G401 (cell line): ENCODE results near the gene DXO. TPM values are rescaled to one million over a fixed set of nuclear protein-coding genes. Genes with fewer than 3 reads are reported as not detected.
"Not testable (repeated sequence)": the region's sequence is repeated elsewhere in the genome, so short reads cannot be mapped to it uniquely, and the experiment has no call there.

Experiments used
- DNase-seq: peaks from one replicate; pipeline ENCODE4 v3.0.0-alpha.2; 2015; ENCODE audit warnings: low spot score
- in situ Hi-C: cut with HindIII; loops from 2 replicates; pipeline ENCODE4 v1.10.0; 2016; ENCODE audit warnings: low sequenced_read_pairs, mixed read lengths
- total RNA-seq: library from RNA; depleted of rRNA; stranded (reverse); fragments of >200 nt; shearing (Covaris generic); gene quantifications from 2 replicates; pipeline ENCODE4 v1.2.3, GENCODE V29; 2014; rRNA removed

The DXO gene
- total RNA-seq, 1 experiment from 2014 or later: 4.3 TPM

DNA sequence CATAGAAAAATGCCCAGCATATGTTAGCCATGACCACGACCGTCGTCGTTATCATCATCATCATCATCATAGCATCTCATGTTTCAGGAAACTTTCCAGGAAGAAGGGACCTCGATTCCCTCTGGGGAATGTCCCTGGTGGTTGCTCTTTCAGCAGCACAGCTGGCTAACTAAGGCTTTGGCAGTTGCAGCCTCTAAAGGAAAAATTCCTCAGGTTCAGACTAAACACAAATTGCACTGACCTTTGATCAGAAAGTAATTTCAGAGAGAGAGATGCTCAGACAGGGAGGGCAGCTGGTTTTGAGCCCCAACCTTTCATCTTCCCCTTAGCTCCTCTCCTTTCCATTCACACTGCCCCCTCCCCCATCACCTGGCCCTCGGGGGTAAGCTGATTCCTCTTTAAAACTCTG, 31.7 kb downstream of the DXO start:
- in situ Hi-C loops: no loop called here
- DNase-seq: no peak

DNA sequence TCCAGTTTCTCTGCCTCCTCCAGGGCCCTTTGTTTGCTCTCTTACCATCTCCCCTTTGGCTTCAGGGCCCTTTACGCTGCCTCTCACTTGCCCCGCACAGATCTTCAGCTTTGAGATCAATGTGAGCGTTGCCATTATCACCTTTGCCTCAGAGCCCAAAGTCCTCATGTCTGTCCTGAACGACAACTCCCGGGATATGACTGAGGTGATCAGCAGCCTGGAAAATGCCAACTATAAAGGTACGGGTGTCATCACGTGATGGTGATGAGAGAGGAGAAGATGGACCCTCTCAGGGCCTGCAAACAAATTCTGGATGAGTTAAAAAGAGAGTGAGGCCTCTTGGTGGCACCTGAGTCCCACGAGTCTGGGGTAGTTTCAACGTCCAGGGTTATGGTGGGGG, 36.1 kb downstream of the DXO start:
- DNase-seq: no peak
- in situ Hi-C loops: no loop called here

DNA sequence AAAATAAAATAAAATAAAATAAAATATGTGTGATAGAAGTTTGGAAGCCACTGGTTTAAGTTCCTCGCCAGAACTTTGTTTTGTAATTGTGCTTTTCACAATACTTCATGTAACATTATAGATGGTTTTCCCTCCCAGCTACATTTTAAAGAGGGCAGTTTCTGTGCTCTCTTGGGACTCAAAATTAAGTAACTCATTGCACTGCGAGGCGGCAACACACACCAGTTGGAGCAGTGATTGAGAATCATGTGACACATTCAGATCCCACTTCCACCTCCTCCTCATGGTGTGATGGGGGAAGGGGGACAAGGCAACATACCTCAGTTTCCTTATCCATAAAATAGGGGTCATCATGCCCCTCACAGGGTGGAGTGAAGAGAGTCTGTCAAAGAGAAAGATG, 36.9 kb downstream of the DXO start:
- in situ Hi-C loops: no loop called here

DNA sequence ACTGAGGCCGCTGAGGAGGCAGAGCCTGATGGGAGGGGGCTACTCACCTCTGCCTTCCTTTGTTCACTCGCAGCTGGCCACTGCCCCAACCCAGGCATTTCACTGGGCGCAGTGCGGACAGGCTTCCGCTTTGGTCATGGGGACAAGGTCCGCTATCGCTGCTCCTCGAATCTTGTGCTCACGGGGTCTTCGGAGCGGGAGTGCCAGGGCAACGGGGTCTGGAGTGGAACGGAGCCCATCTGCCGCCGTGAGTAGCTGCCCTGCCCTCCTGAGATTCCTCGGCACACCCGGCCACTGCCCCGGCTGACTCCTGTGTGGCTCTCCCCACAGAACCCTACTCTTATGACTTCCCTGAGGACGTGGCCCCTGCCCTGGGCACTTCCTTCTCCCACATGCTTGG, 38.4 kb downstream of the DXO start:
- no peak for DNase-seq
- in situ Hi-C loops: no loop called here

More for the DNA sequence above, 36.9 kb downstream of the DXO start:
- no peak for DNase-seq

DNA sequence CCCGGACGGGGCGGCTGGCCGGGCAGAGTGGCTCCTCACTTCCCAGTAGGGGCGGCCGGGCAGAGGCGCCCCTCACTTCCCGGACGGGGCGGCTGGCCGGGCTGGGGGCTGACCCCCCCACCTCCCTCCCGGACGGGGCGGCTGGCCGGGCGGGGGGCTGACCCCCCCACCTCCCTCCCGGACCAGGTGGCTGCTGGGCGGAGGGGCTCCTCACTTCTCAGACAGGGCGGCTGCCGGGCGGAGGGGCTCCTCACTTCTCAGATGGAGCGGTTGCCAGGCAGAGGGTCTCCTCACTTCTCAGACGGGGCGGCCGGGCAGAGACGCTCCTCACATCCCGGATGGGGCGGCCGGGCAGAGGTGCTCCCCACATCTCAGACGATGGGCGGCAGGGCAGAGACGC, 39.8 kb downstream of the DXO start:
- DNase-seq, in situ Hi-C loops: not testable (repeated sequence)

DNA sequence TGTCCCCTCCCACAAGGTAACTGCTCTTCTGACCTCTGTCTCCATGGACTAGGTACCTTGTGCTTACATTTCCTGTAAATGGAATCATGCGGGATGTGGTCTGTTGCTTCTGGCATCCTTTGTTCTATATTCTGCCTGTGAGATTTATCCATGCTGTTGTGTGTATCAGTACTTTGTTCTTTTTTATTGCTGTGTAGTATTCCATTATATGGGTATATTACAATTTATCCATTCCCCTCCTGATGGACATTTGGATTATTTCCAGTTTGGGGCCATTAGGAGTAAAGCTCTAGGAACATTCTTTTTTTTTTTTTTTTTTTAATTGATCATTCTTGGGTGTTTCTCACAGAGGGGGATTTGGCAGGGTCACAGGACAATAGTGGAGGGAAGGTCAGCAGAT, 41.0 kb downstream of the DXO start:
- in situ Hi-C loops: no loop called here

DNA sequence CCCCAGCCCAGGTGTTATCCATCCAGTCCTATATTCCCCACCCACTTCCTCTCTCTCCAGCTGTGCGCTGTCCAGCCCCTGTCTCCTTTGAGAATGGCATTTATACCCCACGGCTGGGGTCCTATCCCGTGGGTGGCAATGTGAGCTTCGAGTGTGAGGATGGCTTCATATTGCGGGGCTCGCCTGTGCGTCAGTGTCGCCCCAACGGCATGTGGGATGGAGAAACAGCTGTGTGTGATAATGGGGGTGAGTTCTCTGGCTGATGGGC, 43.3 kb downstream of the DXO start:
- in situ Hi-C loops: no loop called here
- no peak for DNase-seq

More for the DNA sequence above, 41.0 kb downstream of the DXO start:
- DNase-seq: no peak

DNA sequence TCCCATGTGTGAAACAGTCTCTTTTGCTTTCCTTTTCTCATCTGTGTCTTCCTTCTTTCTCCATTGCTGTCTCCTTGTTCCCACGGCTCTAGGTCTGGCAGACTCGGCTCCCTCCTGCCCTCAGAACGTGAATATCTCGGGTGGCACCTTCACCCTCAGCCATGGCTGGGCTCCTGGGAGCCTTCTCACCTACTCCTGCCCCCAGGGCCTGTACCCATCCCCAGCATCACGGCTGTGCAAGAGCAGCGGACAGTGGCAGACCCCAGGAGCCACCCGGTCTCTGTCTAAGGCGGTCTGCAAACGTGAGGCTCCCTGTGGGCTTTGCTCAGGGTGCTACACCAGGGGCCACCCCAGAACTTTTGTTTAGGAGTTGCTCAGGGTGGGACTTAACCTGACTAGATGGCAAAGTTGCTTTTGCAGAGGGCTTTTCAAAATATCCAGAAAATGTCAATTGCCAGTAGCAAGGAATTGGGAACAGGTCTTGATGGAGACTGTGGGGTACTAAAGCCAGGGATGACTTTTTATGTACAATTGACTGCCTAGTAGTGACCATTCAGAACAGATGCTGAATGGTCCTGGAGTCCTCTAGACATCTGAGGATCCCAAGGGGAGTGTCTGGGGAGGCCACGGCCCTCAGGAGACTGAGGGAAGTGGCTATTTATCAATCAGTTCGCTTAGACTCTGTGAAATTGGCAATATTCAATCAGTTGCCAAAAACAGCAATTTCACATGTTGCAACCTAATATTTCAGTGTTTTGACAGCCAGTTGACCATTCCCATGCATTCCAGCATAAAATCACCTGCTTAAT, 43.9 kb downstream of the DXO start:
- DNase-seq: no peak
- in situ Hi-C loops: no loop called here

DNA sequence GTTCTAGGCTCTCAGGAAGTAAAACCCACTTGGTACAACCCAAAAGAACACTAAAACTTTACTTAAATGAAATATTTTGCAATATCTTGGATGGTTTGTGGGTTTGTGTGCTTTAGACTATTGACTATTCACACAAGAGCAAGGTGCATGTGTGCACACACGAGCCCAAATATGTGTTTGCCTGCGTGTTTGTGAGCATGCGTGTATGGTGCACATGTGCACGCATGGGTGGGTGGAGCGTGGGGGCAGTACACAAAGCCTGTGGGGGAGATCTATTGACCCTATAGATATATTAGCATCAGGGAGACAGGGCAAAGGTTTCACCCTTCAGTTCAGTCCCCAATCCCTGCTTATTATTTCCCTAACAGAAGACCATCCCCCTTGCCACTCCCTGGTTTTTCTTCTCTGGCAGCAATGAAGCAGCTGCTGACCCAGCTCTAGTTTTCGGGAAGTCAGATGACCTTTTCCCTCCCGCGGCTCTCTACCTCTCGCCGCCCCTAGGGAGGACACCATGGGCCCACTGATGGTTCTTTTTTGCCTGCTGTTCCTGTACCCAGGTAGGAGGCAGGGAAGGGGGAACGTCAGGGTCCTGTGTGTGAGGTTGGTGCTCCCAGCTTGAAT, 44.6 kb downstream of the DXO start, which contains the start of gene C2:
TSS of gene C2 (plus strand) at position 476 of the 621 bp plus-strand sequence. CDS start at position 512, 36 bp downstream.
- DNase-seq: no peak
- in situ Hi-C loops: no loop called here

DNA sequence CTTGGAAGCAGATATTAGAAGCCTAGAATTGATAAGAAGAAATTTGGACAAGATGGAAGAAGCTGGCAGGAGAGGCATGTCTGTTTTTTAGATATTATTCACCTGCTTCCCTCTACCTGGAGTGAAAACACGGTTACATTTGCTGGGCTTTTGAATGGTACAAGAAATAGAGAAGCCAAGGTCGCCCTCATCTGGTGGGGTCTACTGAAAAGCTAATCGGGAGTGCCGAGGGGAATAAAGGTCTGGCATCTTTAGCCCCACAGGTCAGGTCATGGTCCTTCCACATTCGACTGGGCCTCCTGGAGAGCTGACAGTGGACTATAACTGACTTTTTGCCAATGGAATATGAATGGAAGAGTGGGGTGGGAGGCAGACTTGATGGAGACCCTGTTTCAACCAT, 49.0 kb downstream of the DXO start:
- DNase-seq: peak; percentile 27
- in situ Hi-C loops: no loop called here

DNA sequence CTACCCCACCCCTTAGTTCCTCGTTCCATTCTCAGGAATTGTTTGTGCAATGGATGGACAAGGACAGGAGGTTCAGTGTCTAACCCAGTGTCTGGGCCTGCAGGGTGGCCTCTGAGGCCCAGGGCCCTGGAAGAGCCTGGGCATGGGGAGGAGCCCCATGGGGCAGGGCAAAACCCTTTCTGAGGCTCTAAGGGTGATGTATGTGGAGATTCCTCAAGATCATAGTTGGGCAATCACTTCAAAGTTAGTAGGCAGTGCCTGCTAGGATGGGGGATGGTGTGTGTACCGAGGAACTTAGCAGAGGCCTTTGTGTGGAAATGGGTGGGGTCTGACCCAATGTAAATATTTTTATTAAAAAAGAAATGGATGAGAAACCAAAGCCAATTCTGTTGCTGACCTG, 51.1 kb downstream of the DXO start:
- in situ Hi-C loops: no loop called here
- DNase-seq: no peak

Other genes with a start within 250 kb of the DXO start
- gene MPIG6B, start 248.8 kb downstream of the DXO start, total RNA-seq: not detected in 2 replicates
- 141 and 183 TPM in 2 replicates for gene DDAH2, start 242.8 kb downstream of the DXO start, total RNA-seq
- 868 and 869 TPM in 2 replicates for gene CLIC1, start 235.6 kb downstream of the DXO start, total RNA-seq
- gene MSH5, start 232.1 kb downstream of the DXO start, total RNA-seq: 3.2 and 7.1 TPM in 2 replicates
- gene SAPCD1, start 209.5 kb downstream of the DXO start, total RNA-seq: 13.0 and 15.4 TPM in 2 replicates
- 0.78 and 1.7 TPM in 2 replicates for gene VWA7, start 194.8 kb downstream of the DXO start, total RNA-seq
- gene VARS1, start 176.4 kb downstream of the DXO start, total RNA-seq: 133 and 152 TPM in 2 replicates
- gene LSM2, start 165.2 kb downstream of the DXO start, total RNA-seq: 64.0 and 104 TPM in 2 replicates
- 0.75 and 0.98 TPM in 2 replicates for gene HSPA1L, start 156.9 kb downstream of the DXO start, total RNA-seq
- 0.25 TPM in 1 of 2 replicates, not detected in the other for gene HSPA1A, start 156.6 kb downstream of the DXO start, total RNA-seq
- gene HSPA1B, start 144.4 kb downstream of the DXO start, total RNA-seq: 201 and 209 TPM in 2 replicates
- 212 and 231 TPM in 2 replicates for gene NEU1, start 109.3 kb downstream of the DXO start, total RNA-seq
- gene SLC44A4, start 93.1 kb downstream of the DXO start, total RNA-seq: 0.18 and 0.41 TPM in 2 replicates
- 57.7 and 95.3 TPM in 2 replicates for gene EHMT2, start 74.4 kb downstream of the DXO start, total RNA-seq
- 20.0 and 22.3 TPM in 2 replicates for gene ZBTB12, start 70.1 kb downstream of the DXO start, total RNA-seq
- gene C2, start 44.4 kb downstream of the DXO start, total RNA-seq: 0.98 and 3.7 TPM in 2 replicates
- not detected in 2 replicates for gene CFB, start 26.0 kb downstream of the DXO start, total RNA-seq
- 183 and 198 TPM in 2 replicates for gene NELFE, start 13.2 kb downstream of the DXO start, total RNA-seq
- gene SKIC2, start 13.0 kb downstream of the DXO start, total RNA-seq: 41.0 and 43.4 TPM in 2 replicates
- 0.98 and 1.2 TPM in 2 replicates for gene C4A, start 9.9 kb upstream of the DXO start, total RNA-seq
- 0.78 and 0.86 TPM in 2 replicates for gene C4B, start 42.7 kb upstream of the DXO start, total RNA-seq
- gene CYP21A2, start 66.3 kb upstream of the DXO start, total RNA-seq: not detected in 2 replicates
- under 0.01 TPM in 1 of 2 replicates, not detected in the other for gene TNXB, start 137.2 kb upstream of the DXO start, total RNA-seq
- gene ATF6B, start 156.1 kb upstream of the DXO start, total RNA-seq: 21.1 and 23.1 TPM in 2 replicates
- gene FKBPL, start 158.2 kb upstream of the DXO start, total RNA-seq: 9.5 and 20.2 TPM in 2 replicates
- gene PRRT1, start 179.8 kb upstream of the DXO start, total RNA-seq: 0.51 TPM in 1 of 2 replicates, not detected in the other
- 37.3 and 38.5 TPM in 2 replicates for gene PPT2, start 182.0 kb upstream of the DXO start, total RNA-seq
- gene EGFL8, start 192.5 kb upstream of the DXO start, total RNA-seq: 12.9 and 16.5 TPM in 2 replicates
- gene AGPAT1, start 203.9 kb upstream of the DXO start, total RNA-seq: 75.4 and 80.4 TPM in 2 replicates
- gene RNF5, start 206.3 kb upstream of the DXO start, total RNA-seq: 122 and 128 TPM in 2 replicates
- 3.8 and 17.4 TPM in 2 replicates for gene AGER, start 212.1 kb upstream of the DXO start, total RNA-seq
- gene PBX2, start 218.1 kb upstream of the DXO start, total RNA-seq: 109 and 123 TPM in 2 replicates
- gene GPSM3, start 220.5 kb upstream of the DXO start, total RNA-seq: 3.4 and 7.9 TPM in 2 replicates